Progenitor cell of endocrine pancreas (in vitro differentiated cells): ENCODE results near the gene CACNA2D2. TPM values are rescaled to one million over a fixed set of nuclear protein-coding genes. Genes with fewer than 3 reads are reported as not detected.
A peak's percentile ranks its signal among the peaks of the same experiment; 100 is the strongest.

ENCODE experiments used
- DNase-seq: peaks from one replicate; pipeline ENCODE4 v3.0.0; 2021; ENCODE audit warnings: low spot score; ENCODE audit not compliant: unreplicated experiment
- H3K27ac Mint-ChIP-seq: 2 replicates; pipeline ENCODE4 v1.8.0; 2021; ENCODE audit warnings: mild to moderate bottlenecking, moderate library complexity, mixed read lengths
- H3K27me3 Mint-ChIP-seq: 2 replicates; pipeline ENCODE4 v1.8.0; 2021; ENCODE audit warnings: mixed read lengths
- H3K36me3 Mint-ChIP-seq: 2 replicates; pipeline ENCODE4 v1.8.0; 2022; ENCODE audit warnings: mixed read lengths; ENCODE audit not compliant: insufficient read depth
- H3K4me1 Mint-ChIP-seq: 2 replicates; pipeline ENCODE4 v1.8.0; 2021; ENCODE audit warnings: low read depth, mixed read lengths
- H3K4me3 Mint-ChIP-seq: 2 replicates; pipeline ENCODE4 v1.8.0; 2021; ENCODE audit warnings: low read depth, mild to moderate bottlenecking, moderate library complexity, mixed read lengths
- H3K9me3 Mint-ChIP-seq: 2 replicates; pipeline ENCODE4 v1.8.0; 2021; ENCODE audit warnings: low read depth, mixed read lengths
- total RNA-seq: library from RNA; stranded (reverse); gene quantifications from 2 replicates; pipeline ENCODE4 v1.2.1, GENCODE V29; 2021
- TF ChIP-seq, protein P1 (sequence below): fragments of 200-600 bp; sonication (generic); IDR thresholded peaks from one replicate; pipeline ENCODE4 v1.5.0; 2021; ENCODE audit warnings: antibody characterized with exemption, mild to moderate bottlenecking; ENCODE audit not compliant: unreplicated experiment

Gene CACNA2D2
- total RNA-seq, 1 donor from 2014 or later = 6.9 TPM

DNA sequence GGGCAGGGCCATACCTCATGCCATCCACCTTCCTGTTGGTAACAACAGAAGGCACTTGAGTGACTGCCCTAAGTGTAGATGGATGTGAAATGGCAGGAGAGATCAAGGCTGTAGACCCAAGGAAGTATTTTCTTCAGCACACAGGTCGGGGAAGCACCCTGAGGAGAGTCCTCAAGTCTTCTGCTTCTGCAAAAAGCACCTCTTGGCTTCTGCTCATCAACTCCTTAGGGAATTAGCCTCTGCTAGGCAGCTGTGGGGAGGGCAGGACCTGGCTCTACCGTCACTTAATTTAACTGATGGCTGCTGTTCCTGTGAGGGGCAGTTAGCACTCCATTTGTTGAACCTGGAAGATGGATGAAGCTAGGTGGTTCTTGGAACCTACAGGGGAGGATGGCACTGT, 6.9 kb upstream of the CACNA2D2 start:
- DNase-seq = no peak
- H3K4me3 Mint-ChIP-seq = no peak overlapping the region
- H3K27me3 Mint-ChIP-seq = peaks cover 40% of the 10 kb centered on the region
- TF ChIP-seq, protein P1, sequence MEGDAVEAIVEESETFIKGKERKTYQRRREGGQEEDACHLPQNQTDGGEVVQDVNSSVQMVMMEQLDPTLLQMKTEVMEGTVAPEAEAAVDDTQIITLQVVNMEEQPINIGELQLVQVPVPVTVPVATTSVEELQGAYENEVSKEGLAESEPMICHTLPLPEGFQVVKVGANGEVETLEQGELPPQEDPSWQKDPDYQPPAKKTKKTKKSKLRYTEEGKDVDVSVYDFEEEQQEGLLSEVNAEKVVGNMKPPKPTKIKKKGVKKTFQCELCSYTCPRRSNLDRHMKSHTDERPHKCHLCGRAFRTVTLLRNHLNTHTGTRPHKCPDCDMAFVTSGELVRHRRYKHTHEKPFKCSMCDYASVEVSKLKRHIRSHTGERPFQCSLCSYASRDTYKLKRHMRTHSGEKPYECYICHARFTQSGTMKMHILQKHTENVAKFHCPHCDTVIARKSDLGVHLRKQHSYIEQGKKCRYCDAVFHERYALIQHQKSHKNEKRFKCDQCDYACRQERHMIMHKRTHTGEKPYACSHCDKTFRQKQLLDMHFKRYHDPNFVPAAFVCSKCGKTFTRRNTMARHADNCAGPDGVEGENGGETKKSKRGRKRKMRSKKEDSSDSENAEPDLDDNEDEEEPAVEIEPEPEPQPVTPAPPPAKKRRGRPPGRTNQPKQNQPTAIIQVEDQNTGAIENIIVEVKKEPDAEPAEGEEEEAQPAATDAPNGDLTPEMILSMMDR = no peak
- H3K9me3 Mint-ChIP-seq = no peaks in the 10 kb centered on the region
- H3K36me3 Mint-ChIP-seq = no peaks in the 10 kb centered on the region
- no peak overlapping the region for H3K27ac Mint-ChIP-seq
- no peaks in the 10 kb centered on the region for H3K4me1 Mint-ChIP-seq

- Mint-ChIP-seq H3K9me3 (no peaks in the 10 kb centered on the region), H3K36me3 (no peaks in the 10 kb centered on the region), H3K27ac (no peak overlapping the region)
These were observed 6.3 kb upstream of the CACNA2D2 start for GRCh38 chr3:50509715-50510114.

DNA sequence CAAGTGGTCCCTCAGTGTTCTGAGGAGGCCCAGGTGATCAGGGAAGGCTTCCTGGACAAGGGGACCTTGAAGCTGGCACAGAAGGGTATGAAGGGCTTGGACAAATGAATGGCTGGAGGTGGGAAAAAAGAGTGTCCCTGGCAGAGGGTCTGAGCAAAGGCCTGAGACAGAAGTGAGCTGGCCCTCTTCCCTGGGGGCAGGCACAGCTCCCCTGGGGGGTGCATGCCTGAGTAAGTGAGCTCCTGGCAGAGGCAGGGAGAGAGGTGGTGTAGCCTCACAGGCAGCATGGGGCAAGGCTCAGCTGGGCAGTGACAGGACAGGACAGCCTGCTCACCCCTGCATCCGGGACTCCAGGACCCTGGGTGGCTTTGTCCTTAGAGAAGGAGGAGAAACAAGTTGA, 5.4 kb upstream of the CACNA2D2 start:
- DNase-seq = no peak
- Mint-ChIP-seq H3K27me3 (peaks cover 40% of the 10 kb centered on the region), H3K36me3 (no peaks in the 10 kb centered on the region), H3K4me3 (no peak overlapping the region), H3K27ac (no peak overlapping the region), H3K4me1 (no peaks in the 10 kb centered on the region), H3K9me3 (no peaks in the 10 kb centered on the region)
- TF ChIP-seq, protein P1 = no peak

More at GRCh38 chr3:50509715-50510114, 6.3 kb upstream of the CACNA2D2 start:
- Mint-ChIP-seq H3K4me3 (no peak overlapping the region), H3K4me1 (no peaks in the 10 kb centered on the region), H3K27me3 (peaks cover 42% of the 10 kb centered on the region)
- TF ChIP-seq, protein P1 = no peak
- no peak for DNase-seq

- Mint-ChIP-seq H3K4me1 (peaks cover 6% of the 10 kb centered on the region), H3K4me3 (no peak overlapping the region), H3K9me3 (no peaks in the 10 kb centered on the region), H3K36me3 (no peaks in the 10 kb centered on the region), H3K27ac (no peak overlapping the region), H3K27me3 (peaks cover 52% of the 10 kb centered on the region)
- DNase-seq = no peak
- TF ChIP-seq, protein P1 = no peak
These were observed 2.7 kb upstream of the CACNA2D2 start for GRCh38 chr3:50506169-50506568.

DNA sequence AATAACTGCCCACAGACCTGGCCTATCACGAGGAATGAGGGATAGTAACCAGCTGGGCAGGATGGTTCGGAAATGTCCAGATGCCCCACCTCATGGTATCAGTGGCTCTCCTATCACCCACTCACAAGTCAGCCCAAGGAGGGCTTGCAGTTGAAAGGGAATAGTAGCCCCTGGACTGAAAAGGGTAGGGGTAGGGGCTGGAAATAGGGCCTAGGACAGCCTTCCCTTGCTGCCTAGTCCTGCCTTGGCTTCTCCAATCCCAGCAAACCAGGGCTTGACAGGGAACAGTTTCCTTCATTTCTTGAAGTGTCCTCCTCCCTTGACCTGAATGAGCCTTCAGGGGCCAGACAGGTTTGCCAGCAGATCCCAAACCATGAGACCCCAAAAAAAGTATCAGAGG, 1.2 kb upstream of the CACNA2D2 start:
- Mint-ChIP-seq H3K4me3 (peak overlapping the region; percentile 58), H3K9me3 (no peaks in the 10 kb centered on the region), H3K4me1 (peaks cover 6% of the 10 kb centered on the region), H3K36me3 (no peaks in the 10 kb centered on the region), H3K27ac (no peak overlapping the region), H3K27me3 (peaks cover 55% of the 10 kb centered on the region)
- no peak for DNase-seq
- TF ChIP-seq, protein P1 = no peak
